ENCODE data around the gene DCD. TPM values are rescaled to one million over a fixed set of nuclear protein-coding genes. Genes with fewer than 3 reads are reported as not detected.

The DCD gene
- total and polyA plus RNA-seq, 9 of the 15 experiments (the other 6 are each of a cell fraction or from before 2014, with no cell fraction given) = not detected

DNA sequence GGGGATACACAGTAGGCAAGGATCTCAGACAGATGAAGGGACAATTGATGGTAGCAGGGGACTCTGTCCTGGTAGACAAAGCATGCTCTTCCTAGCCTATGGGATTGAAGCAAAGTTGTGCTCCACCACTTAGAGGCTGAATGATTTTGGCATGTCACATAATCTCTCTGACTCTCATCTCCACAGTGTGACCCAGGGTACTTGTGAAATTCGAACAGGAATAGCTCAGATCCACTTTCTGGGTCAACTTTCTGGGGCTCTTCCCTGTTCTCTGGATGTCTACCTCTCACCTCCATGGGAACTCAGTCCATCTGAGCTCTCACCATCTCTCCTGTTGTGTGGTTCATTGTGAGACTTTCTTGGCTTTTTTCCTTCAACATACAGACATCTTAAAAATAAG, 1.7 kb upstream of the DCD start (continued):
- TF ChIP-seq TAF1 (IDR thresholded peaks at IDR 0.05; ENCODE audit: control insufficient read depth, extremely low read depth, insufficient read depth, low read length, severe bottlenecking) = no peak
- TF ChIP-seq SAFB (IDR thresholded peaks at IDR 0.05; ENCODE audit: borderline replicate concordance, low read depth, low read length) = no peak
- TF ChIP-seq KAT7 (CRISPR knock-in tag; IDR thresholded peaks at IDR 0.05; ENCODE audit: borderline replicate concordance) = no peak
- TF ChIP-seq ETV1 (tag; conservative IDR thresholded peaks at IDR 0.05; ENCODE audit: low read depth) = no peak
- TF ChIP-seq HNRNPK (IDR thresholded peaks at IDR 0.05; ENCODE audit: low read depth, low read length, poor library complexity, severe bottlenecking) = no peak
- no peak for TF ChIP-seq SMARCA4 (IDR thresholded peaks at IDR 0.05)
- no peak for TF ChIP-seq ZNF561 (CRISPR knock-in tag; conservative IDR thresholded peaks at IDR 0.05)

DNA sequence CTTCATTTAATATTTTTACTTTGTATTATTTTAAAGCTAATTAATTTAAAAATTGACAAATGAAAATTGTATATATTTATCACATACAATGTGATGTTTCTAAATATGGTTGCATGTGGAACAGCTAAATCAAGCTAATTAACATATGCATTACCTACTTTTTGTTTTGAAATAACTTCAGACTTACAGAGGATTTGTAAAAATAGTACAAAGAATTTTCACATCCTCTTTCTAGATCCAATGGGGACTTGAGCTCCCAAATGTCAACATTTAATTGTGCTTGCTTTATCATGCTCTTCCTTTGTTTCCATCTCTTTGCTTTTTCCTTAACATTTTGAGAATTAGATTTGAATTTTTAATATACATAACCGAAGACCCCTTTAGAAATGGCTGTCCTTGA, 6.6 kb downstream of the DCD start:
- no peak overlapping the region for H3K9ac ChIP-seq (ENCODE audit: insufficient read depth in 1 of 2, low read depth in 2 of 2, low read length in 2 of 2)
- CTCF ChIA-PET (ENCODE audit: low intra/inter-chr PET ratio) = no interaction called here
- DNase-seq (ENCODE audit: extremely low read depth in 1 of 4, low spot score in 3 of 4) (no peak), ATAC-seq (no peak), FAIRE-seq (no peak)
- no peak overlapping the region for H3K4me2 ChIP-seq (ENCODE audit: insufficient read depth, low read length)
- in situ Hi-C loops (cut with MboI) (no loop called here), intact Hi-C loops (cut with micrococcal nuclease) (no loop called here)
- POLR2A ChIA-PET = interaction anchor here (1.2 kb wide), 1 partner anchor 14 kb away, joined by 3 read pairs; no protein-coding TSS in a partner anchor
- no peaks in the 10 kb centered on the region for H3K4me1 ChIP-seq (replicated peaks in 1 of 2; ENCODE audit: control insufficient read depth in 2 of 2, insufficient read depth in 2 of 2, low read length in 2 of 2)
- 0% methylated on average over 1 of the region's 1 CpG for WGBS (ENCODE audit: insufficient coverage, low coverage, missing lambda C conversion rate)
- H3K79me2 ChIP-seq (ENCODE audit: control insufficient read depth, insufficient read depth, low read length) = no peaks in the 10 kb centered on the region
- H3K27me3 ChIP-seq (ENCODE audit: control insufficient read depth in 2 of 2, insufficient read depth in 2 of 2, low read length in 2 of 2) = peaks cover 0 to 12% of the 10 kb centered on the region in 2 experiments; a peak in 3 of 5 replicates
- H3K9me3 ChIP-seq (replicated peaks; ENCODE audit: control insufficient read depth, insufficient read depth, low read depth, low read length) = no peaks in the 10 kb centered on the region
- H3K36me3 ChIP-seq (ENCODE audit: control insufficient read depth, insufficient read depth, low read length) = no peaks in the 10 kb centered on the region
- no peak overlapping the region for H3K27ac ChIP-seq (ENCODE audit: extremely low read depth, low read depth, low read length)
- H3K9me1 ChIP-seq (ENCODE audit: control insufficient read depth, insufficient read depth, low read length) = no peaks in the 10 kb centered on the region
- H4K20me1 ChIP-seq (replicated peaks; ENCODE audit: control insufficient read depth, insufficient read depth, low read length) = no peaks in the 10 kb centered on the region
- H2AFZ ChIP-seq (ENCODE audit: low read depth, low read length) = no peak overlapping the region
- no TSS peak for BruUV-seq (replicated peaks)
- H3K4me3 ChIP-seq = no peak overlapping the region
- TF ChIP-seq, protein P1, sequence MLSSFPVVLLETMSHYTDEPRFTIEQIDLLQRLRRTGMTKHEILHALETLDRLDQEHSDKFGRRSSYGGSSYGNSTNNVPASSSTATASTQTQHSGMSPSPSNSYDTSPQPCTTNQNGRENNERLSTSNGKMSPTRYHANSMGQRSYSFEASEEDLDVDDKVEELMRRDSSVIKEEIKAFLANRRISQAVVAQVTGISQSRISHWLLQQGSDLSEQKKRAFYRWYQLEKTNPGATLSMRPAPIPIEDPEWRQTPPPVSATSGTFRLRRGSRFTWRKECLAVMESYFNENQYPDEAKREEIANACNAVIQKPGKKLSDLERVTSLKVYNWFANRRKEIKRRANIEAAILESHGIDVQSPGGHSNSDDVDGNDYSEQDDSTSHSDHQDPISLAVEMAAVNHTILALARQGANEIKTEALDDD (IDR thresholded peaks at IDR 0.05) = no peak
- TF ChIP-seq TAF9B (IDR thresholded peaks at IDR 0.05; ENCODE audit: partially characterized antibody) (no peak), THRAP3 (IDR thresholded peaks at IDR 0.05; ENCODE audit: borderline replicate concordance) (no peak), BMI1 (IDR thresholded peaks at IDR 0.05; ENCODE audit: low read length) (no peak), ZNF121 (CRISPR knock-in tag; conservative IDR thresholded peaks at IDR 0.05) (no peak), HSF4 (CRISPR knock-in tag; IDR thresholded peaks at IDR 0.05; ENCODE audit: borderline replicate concordance) (no peak), RBM14 (IDR thresholded peaks at IDR 0.05; ENCODE audit: borderline replicate concordance, insufficient read depth, low read depth, low read length) (no peak), CHCHD3 (CRISPR knock-in tag; IDR thresholded peaks at IDR 0.05) (no peak), CEBPG (CRISPR knock-in tag; IDR thresholded peaks at IDR 0.05) (no peak), CEBPG (tag; conservative IDR thresholded peaks at IDR 0.05 in 1 of 2, IDR thresholded peaks at IDR 0.05 in 1 of 2) (no peak), POU5F1 (IDR thresholded peaks at IDR 0.05; ENCODE audit: borderline replicate concordance, low read depth, low read length, partially characterized antibody) (no peak)
- TF ChIP-seq, protein P2, sequence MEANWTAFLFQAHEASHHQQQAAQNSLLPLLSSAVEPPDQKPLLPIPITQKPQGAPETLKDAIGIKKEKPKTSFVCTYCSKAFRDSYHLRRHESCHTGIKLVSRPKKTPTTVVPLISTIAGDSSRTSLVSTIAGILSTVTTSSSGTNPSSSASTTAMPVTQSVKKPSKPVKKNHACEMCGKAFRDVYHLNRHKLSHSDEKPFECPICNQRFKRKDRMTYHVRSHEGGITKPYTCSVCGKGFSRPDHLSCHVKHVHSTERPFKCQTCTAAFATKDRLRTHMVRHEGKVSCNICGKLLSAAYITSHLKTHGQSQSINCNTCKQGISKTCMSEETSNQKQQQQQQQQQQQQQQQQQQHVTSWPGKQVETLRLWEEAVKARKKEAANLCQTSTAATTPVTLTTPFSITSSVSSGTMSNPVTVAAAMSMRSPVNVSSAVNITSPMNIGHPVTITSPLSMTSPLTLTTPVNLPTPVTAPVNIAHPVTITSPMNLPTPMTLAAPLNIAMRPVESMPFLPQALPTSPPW (CRISPR knock-in tag; IDR thresholded peaks at IDR 0.05) = no peak
- TF ChIP-seq, protein P3, sequence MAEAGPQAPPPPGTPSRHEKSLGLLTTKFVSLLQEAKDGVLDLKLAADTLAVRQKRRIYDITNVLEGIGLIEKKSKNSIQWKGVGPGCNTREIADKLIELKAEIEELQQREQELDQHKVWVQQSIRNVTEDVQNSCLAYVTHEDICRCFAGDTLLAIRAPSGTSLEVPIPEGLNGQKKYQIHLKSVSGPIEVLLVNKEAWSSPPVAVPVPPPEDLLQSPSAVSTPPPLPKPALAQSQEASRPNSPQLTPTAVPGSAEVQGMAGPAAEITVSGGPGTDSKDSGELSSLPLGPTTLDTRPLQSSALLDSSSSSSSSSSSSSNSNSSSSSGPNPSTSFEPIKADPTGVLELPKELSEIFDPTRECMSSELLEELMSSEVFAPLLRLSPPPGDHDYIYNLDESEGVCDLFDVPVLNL (CRISPR knock-in tag; IDR thresholded peaks at IDR 0.05; ENCODE audit: low read depth) = no peak
